CD8-positive, alpha-beta memory T cell (primary cell): Measurements from ENCODE around the gene QSOX2. TPM values are rescaled to one million over a fixed set of nuclear protein-coding genes. Genes with fewer than 3 reads are reported as not detected.
A peak's percentile ranks its signal among the peaks of the same experiment; 100 is the strongest.

ENCODE experiments used
- CTCF ChIA-PET: fragments of 350-600 bp; sonication (Branson Sonifier 250); formaldehyde crosslinking; loops from one replicate; lab custom pipeline; 2021; ENCODE audit warnings: antibody characterized with exemption; lab: Charles Lee
- POLR2A ChIA-PET: fragments of 350-600 bp; sonication (Branson Sonifier 250); formaldehyde crosslinking; loops from one replicate; lab custom pipeline; 2021; ENCODE audit warnings: antibody characterized with exemption; lab: Charles Lee
- DNase-seq, 5 donors: peaks; one replicate each; pipeline versions ENCODE4 v3.0.0 to v3.0.0-alpha.2; 2020 to 2022; ENCODE audit warnings: mixed read lengths in 1 of 5
- H3K27ac ChIP-seq: one replicate; pipeline ENCODE4 v1.7.0; 2013; ENCODE audit warnings: low read depth, mild to moderate bottlenecking, low read length, moderate library complexity
- H3K27me3 ChIP-seq: 2 replicates; pipeline ENCODE4 v1.7.0; 2013; ENCODE audit warnings: low read length, mild to moderate bottlenecking; ENCODE audit not compliant: insufficient read depth, poor library complexity, severe bottlenecking
- H3K36me3 ChIP-seq: 2 replicates; pipeline ENCODE4 v1.7.0; 2013; ENCODE audit warnings: mild to moderate bottlenecking, low read length, moderate library complexity; ENCODE audit not compliant: insufficient read depth
- H3K4me1 ChIP-seq: 2 replicates; pipeline ENCODE4 v1.7.0; 2013; ENCODE audit warnings: mild to moderate bottlenecking, low read length, moderate library complexity; ENCODE audit not compliant: insufficient read depth
- H3K4me3 ChIP-seq: 2 replicates; pipeline ENCODE4 v1.7.0; 2013; ENCODE audit warnings: mild to moderate bottlenecking, low read length
- H3K9me3 ChIP-seq: 2 replicates; pipeline ENCODE4 v1.7.0; 2013; ENCODE audit warnings: mild to moderate bottlenecking, low read length
- H3K27ac Mint-ChIP-seq, 8 donors: one replicate each; pipeline ENCODE4 v1.8.0; 2020 to 2021; ENCODE audit warnings: mixed read lengths in 8 of 8, mild to moderate bottlenecking in 6 of 8, inconsistent platforms in 3 of 8, moderate library complexity in 3 of 8
- H3K27me3 Mint-ChIP-seq, 2 donors: one replicate each; pipeline ENCODE4 v1.8.0; 2020 to 2021; ENCODE audit warnings: mixed read lengths in 2 of 2, mild to moderate bottlenecking in 1 of 2, moderate library complexity in 1 of 2
- H3K36me3 Mint-ChIP-seq, 3 donors: one replicate each; pipeline ENCODE4 v1.8.0; 2020 to 2021; ENCODE audit warnings: mixed read lengths in 3 of 3, inconsistent platforms in 1 of 3, mild to moderate bottlenecking in 1 of 3
- H3K4me1 Mint-ChIP-seq, 3 donors: one replicate each; pipeline ENCODE4 v1.8.0; 2020 to 2021; ENCODE audit warnings: mixed read lengths in 3 of 3, inconsistent platforms in 1 of 3, mild to moderate bottlenecking in 1 of 3
- H3K4me3 Mint-ChIP-seq, 7 donors: one replicate each; pipeline ENCODE4 v1.8.0; 2020 to 2021; ENCODE audit warnings: mixed read lengths in 7 of 7, mild to moderate bottlenecking in 6 of 7, moderate library complexity in 4 of 7, inconsistent platforms in 2 of 7
- H3K9me3 Mint-ChIP-seq, 5 donors: one replicate each; pipeline ENCODE4 v1.8.0; 2020 to 2022; ENCODE audit warnings: mixed read lengths in 5 of 5, mild to moderate bottlenecking in 3 of 5, moderate library complexity in 2 of 5, inconsistent platforms in 1 of 5
- polyA plus RNA-seq: library from polyadenylated mRNA; unstranded; fragments of 300-500 nt; fragmentation: Illumina TruSeq; gene quantifications from one replicate; pipeline ENCODE4 v1.2.3, GENCODE V29; 2021
- total RNA-seq, 2 experiments: library from RNA; stranded (reverse); gene quantifications; one replicate each; pipeline ENCODE4 v1.2.3, GENCODE V29; 2021

QSOX2 gene
- total and polyA plus RNA-seq, 3 experiments from 2014 or later = 0.66 to 15.3 (median 14.6) TPM

DNA sequence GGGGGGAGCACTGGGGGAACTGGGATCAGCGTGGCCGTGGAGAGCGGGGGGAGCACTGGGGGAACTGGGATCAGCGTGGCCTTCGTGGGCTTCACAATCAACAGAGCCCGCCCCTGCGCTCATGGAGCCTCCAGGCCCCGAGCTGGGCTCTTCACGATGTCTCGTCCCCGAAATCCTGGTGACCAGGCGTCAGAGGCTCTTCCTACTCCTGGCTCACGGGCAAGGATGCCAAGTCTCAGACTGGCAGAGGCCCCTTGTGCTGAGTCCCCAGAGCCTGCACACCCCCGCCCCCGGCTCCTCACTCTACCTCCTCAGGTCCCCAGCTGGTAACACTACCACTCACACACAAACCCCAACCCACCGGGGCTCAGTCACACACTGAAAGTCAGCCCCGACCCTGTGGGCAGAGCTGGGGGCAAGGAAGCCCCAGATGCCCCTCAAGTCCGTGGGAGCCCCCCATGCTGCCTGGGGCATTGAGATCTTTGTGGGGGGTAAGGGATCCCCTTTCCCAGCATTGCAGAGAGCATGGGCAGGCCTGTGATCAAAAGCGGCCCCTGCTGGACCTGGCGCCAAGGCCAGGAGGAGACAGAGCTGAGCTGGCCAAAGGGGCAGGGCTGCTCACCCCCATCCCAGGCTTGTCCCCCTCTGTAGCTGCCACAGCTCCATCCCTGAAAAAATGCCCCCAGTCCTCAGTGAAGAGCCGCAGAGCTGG is 67.4 kb downstream of the QSOX2 start:
- CTCF ChIA-PET = no interaction called here
- H3K27me3 ChIP-seq = no peaks in the 10 kb centered on the region
- H3K9me3 Mint-ChIP-seq = no peaks in the 10 kb centered on the region
- POLR2A ChIA-PET = no interaction called here
- DNase-seq = no peak
- peaks cover 0 to 15% of the 10 kb centered on the region in 2 donors for H3K27me3 Mint-ChIP-seq
- H3K4me3 ChIP-seq = no peak overlapping the region
- H3K4me1 Mint-ChIP-seq = no peaks in the 10 kb centered on the region
- H3K36me3 ChIP-seq = no peaks in the 10 kb centered on the region
- H3K36me3 Mint-ChIP-seq = no peaks in the 10 kb centered on the region
- no peak overlapping the region for H3K4me3 Mint-ChIP-seq
- H3K4me1 ChIP-seq = no peaks in the 10 kb centered on the region
- no peak overlapping the region for H3K27ac Mint-ChIP-seq
- H3K27ac ChIP-seq = no peak overlapping the region
- H3K9me3 ChIP-seq = no peaks in the 10 kb centered on the region

DNA sequence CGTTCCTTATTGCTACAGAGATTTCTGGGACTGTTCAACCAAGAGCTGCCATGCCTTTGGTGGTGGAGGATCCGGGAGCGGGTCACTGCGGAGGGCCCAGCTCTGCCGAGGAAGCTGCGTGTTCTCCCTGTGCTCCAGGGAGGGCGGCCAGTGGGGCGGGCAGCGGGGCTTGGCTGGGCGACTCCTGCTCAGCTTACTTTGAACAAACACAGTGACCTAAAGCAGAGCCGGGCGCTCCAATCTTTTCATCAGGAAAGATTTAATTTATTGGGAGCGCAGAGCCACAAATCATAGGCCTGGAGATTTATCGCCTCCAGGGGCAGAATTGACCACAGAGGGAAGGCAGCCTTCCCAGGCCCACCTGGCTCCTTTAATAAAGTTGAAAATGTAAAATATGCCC is 68.4 kb downstream of the QSOX2 start:
- no peaks in the 10 kb centered on the region for H3K4me1 ChIP-seq
- H3K4me3 ChIP-seq = no peak overlapping the region
- no peaks in the 10 kb centered on the region for H3K36me3 ChIP-seq
- Mint-ChIP-seq H3K4me3 (no peak overlapping the region), H3K27me3 (peaks cover 0 to 11% of the 10 kb centered on the region in 2 donors), H3K9me3 (no peaks in the 10 kb centered on the region), H3K36me3 (no peaks in the 10 kb centered on the region), H3K27ac (no peak overlapping the region), H3K4me1 (no peaks in the 10 kb centered on the region)
- ChIA-PET CTCF (no interaction called here), POLR2A (no interaction called here)
- no peaks in the 10 kb centered on the region for H3K27me3 ChIP-seq
- no peak for DNase-seq
- no peak overlapping the region for H3K27ac ChIP-seq
- H3K9me3 ChIP-seq = no peaks in the 10 kb centered on the region

DNA sequence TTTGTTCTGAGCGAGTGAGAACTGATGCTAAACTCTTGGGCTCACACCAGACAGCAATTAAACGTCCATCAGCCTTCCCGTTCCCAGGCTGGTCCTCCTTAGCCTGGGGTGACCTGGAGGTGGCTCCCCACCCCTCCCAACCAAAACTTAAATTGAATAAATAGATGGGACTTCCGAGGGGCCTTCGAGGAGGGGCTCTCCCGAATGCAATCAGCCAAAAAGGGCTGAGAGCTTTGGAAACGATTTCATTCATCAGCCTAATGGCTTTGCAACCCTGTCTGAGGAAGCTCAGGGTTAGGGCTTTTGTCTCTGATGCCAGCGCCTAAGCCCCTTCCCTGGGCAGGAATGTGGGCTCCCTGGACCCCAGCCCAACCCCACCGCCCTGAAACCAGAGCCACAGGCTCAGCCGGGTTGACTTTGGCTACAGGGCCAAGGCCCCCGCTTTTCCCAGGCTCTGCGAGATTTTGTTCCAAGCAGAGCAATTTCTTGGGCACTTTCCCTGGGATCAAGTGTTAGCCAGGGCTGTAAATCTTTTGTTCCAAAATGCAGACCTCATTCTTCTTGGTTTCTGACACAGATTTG is 69.9 kb downstream of the QSOX2 start:
- no peaks in the 10 kb centered on the region for H3K4me1 ChIP-seq
- H3K4me3 ChIP-seq = no peak overlapping the region
- Mint-ChIP-seq H3K36me3 (no peaks in the 10 kb centered on the region), H3K4me3 (no peak overlapping the region), H3K27ac (no peak overlapping the region), H3K9me3 (no peaks in the 10 kb centered on the region), H3K27me3 (peaks cover 3 to 12% of the 10 kb centered on the region in 2 donors), H3K4me1 (no peaks in the 10 kb centered on the region)
- POLR2A ChIA-PET = no interaction called here
- H3K27me3 ChIP-seq = no peaks in the 10 kb centered on the region
- H3K9me3 ChIP-seq = no peaks in the 10 kb centered on the region
- CTCF ChIA-PET = no interaction called here
- no peak overlapping the region for H3K27ac ChIP-seq
- H3K36me3 ChIP-seq = no peaks in the 10 kb centered on the region
- no peak for DNase-seq

DNA sequence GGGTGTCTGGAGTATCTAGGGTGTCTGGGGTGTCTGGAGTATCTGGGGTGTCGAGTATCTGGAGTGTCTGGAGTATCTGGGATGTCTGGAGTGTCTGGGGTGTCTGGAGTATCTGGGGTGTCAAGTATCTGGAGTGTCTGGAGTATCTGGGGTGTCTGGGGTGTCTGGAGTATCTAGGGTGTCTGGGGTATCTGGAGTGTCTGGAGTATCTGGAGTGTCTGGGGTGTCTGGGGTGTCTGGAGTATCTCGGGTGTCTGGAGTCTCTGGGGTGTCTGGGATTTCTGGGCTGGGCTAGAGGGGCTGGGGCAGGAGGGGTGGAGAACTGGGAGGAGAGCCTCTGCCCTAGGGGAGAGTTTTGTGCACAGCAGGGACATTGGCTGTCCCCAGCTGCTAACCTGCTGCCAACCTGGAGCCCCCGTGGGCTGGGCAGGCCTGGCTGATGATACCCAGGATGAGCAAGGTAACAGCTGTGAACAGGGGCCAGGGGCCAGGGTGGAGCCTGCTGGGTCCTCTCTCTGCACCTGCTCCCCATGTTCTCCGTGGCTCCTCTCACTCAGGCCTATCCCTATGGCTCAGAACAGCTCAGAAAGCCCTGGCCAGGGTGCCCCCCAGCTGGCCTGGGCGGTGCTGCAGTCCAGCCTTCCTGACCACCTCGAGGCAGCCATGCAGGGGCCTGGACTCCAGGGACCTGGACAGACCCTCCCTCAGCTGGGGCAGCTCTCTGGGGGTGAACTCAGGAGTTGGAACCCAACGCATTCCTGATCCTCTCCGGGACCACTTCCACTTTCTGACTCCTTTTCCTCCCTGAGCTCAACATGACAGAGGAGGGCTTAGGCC is 70.6 kb downstream of the QSOX2 start:
- H3K4me1 ChIP-seq = no peaks in the 10 kb centered on the region
- no peak overlapping the region for H3K4me3 ChIP-seq
- no peaks in the 10 kb centered on the region for H3K36me3 ChIP-seq
- no peaks in the 10 kb centered on the region for H3K9me3 ChIP-seq
- Mint-ChIP-seq H3K4me1 (no peaks in the 10 kb centered on the region), H3K36me3 (no peaks in the 10 kb centered on the region), H3K27ac (no peak overlapping the region), H3K9me3 (no peaks in the 10 kb centered on the region), H3K27me3 (peaks cover 4 to 10% of the 10 kb centered on the region in 2 donors), H3K4me3 (no peak overlapping the region)
- ChIA-PET CTCF (no interaction called here), POLR2A (no interaction called here)
- DNase-seq = no peak
- no peaks in the 10 kb centered on the region for H3K27me3 ChIP-seq
- H3K27ac ChIP-seq = no peak overlapping the region

DNA sequence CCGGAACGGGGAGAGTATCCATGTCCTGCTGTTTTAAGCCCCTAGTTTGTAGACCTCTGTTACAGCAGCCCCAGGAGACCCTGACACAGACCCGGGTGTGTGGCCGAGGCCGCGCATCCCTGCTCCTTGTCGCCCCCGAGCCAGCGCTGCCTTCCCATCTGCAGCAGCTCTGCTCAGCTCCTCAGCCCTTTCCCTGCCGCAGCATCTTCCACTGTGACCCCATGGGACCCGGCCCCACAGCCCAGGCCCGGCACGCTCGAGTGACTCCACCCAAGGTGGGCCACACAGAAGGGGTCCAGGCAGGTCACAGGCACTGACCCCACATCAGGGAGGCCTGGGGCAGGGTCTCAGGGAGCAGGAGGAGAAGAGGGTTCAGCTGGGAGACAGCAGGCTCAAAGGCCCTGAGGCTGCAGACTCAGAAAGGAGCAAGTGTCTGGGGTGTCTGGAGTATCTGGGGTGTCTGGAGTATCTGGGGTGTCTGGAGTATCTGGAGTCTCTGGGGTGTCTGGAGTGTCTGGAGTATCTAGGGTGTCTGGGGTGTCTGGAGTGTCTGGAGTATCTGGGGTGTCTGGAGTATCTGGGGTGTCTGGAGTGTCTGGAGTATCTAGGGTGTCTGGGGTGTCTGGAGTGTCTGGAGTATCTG is 71.8 kb downstream of the QSOX2 start:
- Histone ChIP-seq H3K27me3 (no peaks in the 10 kb centered on the region), H3K27ac (no peak overlapping the region), H3K4me3 (no peak overlapping the region), H3K36me3 (no peaks in the 10 kb centered on the region), H3K4me1 (no peaks in the 10 kb centered on the region), H3K9me3 (no peaks in the 10 kb centered on the region)
- ChIA-PET POLR2A (no interaction called here), CTCF (no interaction called here)
- H3K27me3 Mint-ChIP-seq = peaks cover 4 to 13% of the 10 kb centered on the region in 2 donors
- H3K36me3 Mint-ChIP-seq = no peaks in the 10 kb centered on the region
- H3K27ac Mint-ChIP-seq = peak overlapping the region in 1 of 8 donors; percentile 89
- H3K9me3 Mint-ChIP-seq = no peaks in the 10 kb centered on the region
- H3K4me1 Mint-ChIP-seq = no peaks in the 10 kb centered on the region
- no peak for DNase-seq
- no peak overlapping the region for H3K4me3 Mint-ChIP-seq

DNA sequence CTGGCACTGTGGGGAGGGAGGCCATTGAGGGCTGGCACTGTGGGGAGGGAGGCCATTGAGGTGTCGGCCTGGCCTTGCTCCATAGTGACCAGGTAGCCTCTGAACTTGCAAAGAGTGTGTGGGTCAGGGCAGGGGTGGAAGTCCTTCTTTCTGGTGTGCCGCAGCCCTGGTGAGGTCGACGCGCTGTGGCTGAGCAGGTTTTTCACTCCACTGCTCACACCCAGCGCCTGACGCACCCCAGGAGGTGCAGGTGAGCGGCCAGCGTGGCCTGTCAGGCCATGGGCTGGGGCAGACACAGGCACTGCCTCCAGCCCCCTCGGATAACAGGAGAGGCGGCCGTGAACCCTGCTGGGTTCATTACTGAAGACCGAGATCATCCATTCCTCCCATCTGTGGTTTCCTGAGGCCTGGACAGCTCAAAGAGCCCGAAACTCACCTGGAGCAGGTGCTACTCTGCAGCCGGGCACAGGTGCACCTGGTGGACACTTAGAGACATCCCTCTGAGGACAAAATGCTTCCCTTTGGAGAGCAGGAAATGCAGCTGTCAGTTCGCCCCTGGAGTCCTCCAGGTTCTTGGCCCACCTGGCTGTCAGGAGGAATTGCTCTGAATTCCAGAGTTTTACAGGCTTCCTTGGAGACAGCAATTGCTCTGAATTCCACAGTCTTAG is 73.1 kb downstream of the QSOX2 start:
- ChIA-PET CTCF (no interaction called here), POLR2A (no interaction called here)
- Mint-ChIP-seq H3K9me3 (no peaks in the 10 kb centered on the region), H3K36me3 (no peaks in the 10 kb centered on the region), H3K27me3 (peaks cover 9 to 19% of the 10 kb centered on the region in 2 donors), H3K4me1 (no peaks in the 10 kb centered on the region), H3K4me3 (no peak overlapping the region), H3K27ac (no peak overlapping the region)
- Histone ChIP-seq H3K4me3 (no peak overlapping the region), H3K27ac (no peak overlapping the region), H3K27me3 (no peaks in the 10 kb centered on the region), H3K9me3 (no peaks in the 10 kb centered on the region), H3K36me3 (no peaks in the 10 kb centered on the region), H3K4me1 (no peaks in the 10 kb centered on the region)
- no peak for DNase-seq

DNA sequence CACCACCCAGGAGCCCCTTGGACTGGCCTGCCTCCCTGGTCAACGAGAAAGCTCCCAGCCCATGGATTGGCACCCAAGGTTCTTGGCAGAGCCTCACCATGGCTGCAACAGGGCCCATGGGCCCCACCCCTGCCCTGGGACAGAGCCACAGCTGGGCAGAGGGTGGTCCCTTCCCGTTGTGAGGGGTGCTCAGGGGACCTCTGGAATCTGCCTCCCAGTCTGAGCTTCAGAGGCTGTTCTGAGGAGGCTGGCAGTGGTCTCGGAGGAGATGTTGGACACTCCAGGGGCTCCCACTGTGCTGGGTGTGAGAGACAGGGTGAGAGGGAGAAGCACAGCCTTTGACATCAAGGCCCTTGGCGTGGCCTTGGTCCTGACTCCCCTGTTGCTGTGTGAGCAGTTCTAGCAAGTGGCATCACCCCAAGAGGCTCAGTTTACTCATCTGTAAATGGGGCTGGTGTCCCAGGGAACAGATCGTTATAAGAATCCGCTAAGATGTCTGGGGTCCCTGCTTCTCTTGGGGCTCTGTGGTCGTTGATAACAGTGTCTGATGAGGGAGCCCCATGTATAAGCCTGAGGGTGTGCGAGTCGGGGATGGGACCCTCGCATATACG is 73.7 kb downstream of the QSOX2 start:
- Histone ChIP-seq H3K4me3 (no peak overlapping the region), H3K27me3 (no peaks in the 10 kb centered on the region), H3K27ac (no peak overlapping the region), H3K36me3 (no peaks in the 10 kb centered on the region), H3K4me1 (no peaks in the 10 kb centered on the region), H3K9me3 (no peaks in the 10 kb centered on the region)
- CTCF ChIA-PET = no interaction called here
- H3K27me3 Mint-ChIP-seq = peaks cover 9 to 23% of the 10 kb centered on the region in 2 donors
- H3K4me1 Mint-ChIP-seq = no peaks in the 10 kb centered on the region
- no peak overlapping the region for H3K4me3 Mint-ChIP-seq
- POLR2A ChIA-PET = no interaction called here
- no peak for DNase-seq
- H3K27ac Mint-ChIP-seq = no peak overlapping the region
- no peaks in the 10 kb centered on the region for H3K36me3 Mint-ChIP-seq
- H3K9me3 Mint-ChIP-seq = no peaks in the 10 kb centered on the region
